ENCODE results near the gene NPIPA8.
"Not testable (repeated sequence)": the region's sequence is repeated elsewhere in the genome, so short reads cannot be mapped to it uniquely, and the experiment has no call there.

DNA sequence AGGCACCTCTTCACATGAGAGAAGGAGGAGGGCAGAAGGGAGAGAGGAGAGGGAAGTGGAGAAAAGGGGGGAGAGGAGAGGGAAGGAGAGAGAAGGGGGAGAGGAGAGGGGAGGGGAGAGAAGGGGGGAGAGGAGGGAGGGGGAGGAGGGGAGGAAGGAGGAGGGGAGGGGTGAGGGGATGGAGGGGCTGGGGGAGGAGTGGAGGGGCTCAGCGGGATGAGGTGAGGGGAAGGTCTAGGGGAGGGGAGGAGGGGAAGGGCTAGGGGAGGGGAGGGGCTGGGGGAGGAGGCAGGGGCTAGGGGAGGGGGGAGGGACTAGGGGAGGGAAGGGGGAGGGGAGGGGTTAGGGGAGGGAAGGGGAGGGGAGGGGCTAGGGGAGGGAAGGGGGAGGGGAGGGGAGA is 5.5 kb upstream of the NPIPA8 start:
- TF ChIP-seq ZNF274 (IDR thresholded peaks at IDR 0.05; ENCODE audit: low read depth, low read length); SUZ12 (IDR thresholded peaks at IDR 0.05; ENCODE audit: extremely low read depth, insufficient read depth, insufficient read length): not testable (repeated sequence)
